ENCODE data around the gene HES6. TPM values are rescaled to one million over a fixed set of nuclear protein-coding genes. Genes with fewer than 3 reads are reported as not detected.
A peak's percentile ranks its signal among the peaks of the same experiment; 100 is the strongest.

The HES6 gene, protein sequence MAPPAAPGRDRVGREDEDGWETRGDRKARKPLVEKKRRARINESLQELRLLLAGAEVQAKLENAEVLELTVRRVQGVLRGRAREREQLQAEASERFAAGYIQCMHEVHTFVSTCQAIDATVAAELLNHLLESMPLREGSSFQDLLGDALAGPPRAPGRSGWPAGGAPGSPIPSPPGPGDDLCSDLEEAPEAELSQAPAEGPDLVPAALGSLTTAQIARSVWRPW
- 1 to 10 TPM; 4.5 to 9.0 (median 4.7) TPM for polyA plus RNA-seq (ENCODE audit: insufficient read length in 4 of 4)

DNA sequence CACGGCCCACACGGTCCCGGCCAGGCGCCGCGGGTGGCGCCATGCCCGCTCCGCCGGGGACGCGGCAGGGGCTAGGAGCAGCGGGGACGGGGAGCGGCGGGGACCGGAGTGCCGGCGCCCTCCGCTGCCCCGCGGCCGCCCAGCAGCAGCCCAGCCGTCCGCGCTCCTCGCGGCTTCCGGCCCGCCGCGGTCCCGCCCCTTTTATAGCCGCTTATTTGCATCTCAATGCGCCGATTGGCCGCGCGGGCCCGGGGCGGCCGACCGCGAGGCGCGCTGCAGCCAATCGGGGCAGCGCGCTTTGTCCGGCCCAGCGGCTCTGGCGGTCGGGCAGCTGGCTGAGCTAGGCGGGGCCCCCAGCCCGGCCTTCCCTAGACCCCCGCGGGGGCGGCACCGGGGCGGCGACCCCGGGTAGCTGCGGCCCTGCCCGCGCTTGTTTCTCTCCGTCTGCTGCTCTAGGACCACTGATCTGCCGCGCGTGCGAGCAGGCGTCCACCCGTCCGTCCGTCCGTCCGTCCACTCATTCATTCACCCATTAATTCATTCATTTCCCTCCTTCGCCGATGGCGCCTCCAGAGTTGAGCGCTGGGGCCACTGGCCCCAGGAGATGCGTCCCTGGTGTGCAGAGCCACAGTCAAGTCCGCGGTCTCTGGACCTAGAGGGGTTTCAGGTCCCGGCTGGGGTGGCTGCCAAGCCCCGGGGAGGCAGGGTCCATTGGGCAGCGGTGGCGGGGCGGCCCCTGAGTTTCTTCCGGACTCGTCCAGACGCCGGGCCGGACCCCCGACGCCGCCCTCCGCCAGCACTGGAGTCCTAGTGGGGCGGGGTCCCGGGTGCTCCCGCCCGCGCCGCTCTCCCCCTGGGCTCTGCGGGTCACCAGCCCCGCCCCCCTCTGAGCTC is at the start of gene HES6:
Gene HES6 (minus strand): TSS at position 176 of the 894 bp plus-strand sequence. CDS start 133 bp downstream, at position 43.
- DNase-seq (ENCODE audit: low read depth in 4 of 4, low spot score in 3 of 4) = peak in 3 of 4 donors; percentile 78 to 86 (median 84)

GRCh38 chr2:238289574-238289973 is 49.7 kb upstream of the HES6 start:
- DNase-seq (ENCODE audit: low read depth in 4 of 4, low spot score in 3 of 4) = no peak

GRCh38 chr2:238288650-238289573 is 49.1 kb upstream of the HES6 start:
- peak; percentile 96 to 98 (median 97) for DNase-seq (ENCODE audit: low read depth in 4 of 4, low spot score in 3 of 4)

DNA sequence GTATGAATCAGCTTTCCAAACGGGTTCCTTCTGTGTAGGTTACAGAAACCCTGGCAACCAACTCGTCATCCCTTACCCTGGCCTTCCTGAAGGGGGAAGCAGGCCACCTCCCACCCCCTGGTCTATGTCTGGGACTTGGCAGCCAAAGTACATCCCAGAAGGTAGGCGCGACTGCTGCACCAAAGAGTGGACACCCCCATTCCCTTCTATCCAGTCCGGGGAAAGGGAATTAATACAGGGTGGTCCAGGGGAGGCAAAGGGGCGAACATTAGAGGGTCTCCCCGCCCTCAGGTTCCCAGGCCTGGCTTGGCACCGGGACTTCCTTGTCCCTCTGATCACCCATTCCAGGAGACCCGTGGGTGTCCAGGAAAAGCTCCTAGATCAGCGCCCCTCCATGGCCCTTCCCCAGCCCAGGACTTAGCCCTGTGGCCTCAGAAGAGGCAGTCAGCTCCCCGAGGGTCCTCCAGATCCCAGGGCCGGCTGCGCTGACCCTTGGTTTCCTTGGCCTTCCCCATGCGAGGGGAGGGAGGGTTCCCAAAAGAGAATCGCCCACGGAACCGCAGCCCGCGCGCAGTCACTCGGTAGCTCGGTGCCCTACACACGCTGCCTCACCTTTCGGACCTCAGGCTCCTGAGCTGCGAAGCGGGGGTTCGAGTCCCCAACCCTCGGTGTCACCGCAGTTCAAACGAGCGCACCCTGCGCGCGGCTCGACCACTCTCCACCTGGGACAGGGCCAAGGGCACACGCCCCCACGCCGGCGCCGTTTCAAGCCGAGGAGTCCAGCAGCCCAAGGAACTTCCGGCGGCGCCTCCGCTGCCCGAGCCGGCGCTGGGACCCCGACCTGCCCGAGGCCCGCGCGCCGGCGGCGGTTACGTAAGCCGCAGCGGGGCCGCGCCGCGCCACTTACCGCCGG is 48.2 kb upstream of the HES6 start, which contains the start of gene PER2:
Gene PER2 (minus strand): TSS at position 874 of the 913 bp plus-strand sequence. CDS start 10,674 bp downstream, outside the sequence.
- DNase-seq (ENCODE audit: low read depth in 4 of 4, low spot score in 3 of 4) = no peak

GRCh38 chr2:238286987-238287736 is 47.3 kb upstream of the HES6 start:
- no peak for DNase-seq (ENCODE audit: low read depth in 4 of 4, low spot score in 3 of 4)

- DNase-seq (ENCODE audit: low read depth in 4 of 4, low spot score in 3 of 4) = no peak
Measured at GRCh38 chr2:238286551-238286950, 46.7 kb upstream of the HES6 start.

GRCh38 chr2:238286095-238286494 is 46.3 kb upstream of the HES6 start:
- no peak for DNase-seq (ENCODE audit: low read depth in 4 of 4, low spot score in 3 of 4)

- DNase-seq (ENCODE audit: low read depth in 4 of 4, low spot score in 3 of 4) = no peak
Measured at GRCh38 chr2:238285653-238286082, 45.8 kb upstream of the HES6 start.

GRCh38 chr2:238284802-238285515 is 45.1 kb upstream of the HES6 start:
- DNase-seq (ENCODE audit: low read depth in 4 of 4, low spot score in 3 of 4) = no peak

- no peak for DNase-seq (ENCODE audit: low read depth in 4 of 4, low spot score in 3 of 4)
Measured at GRCh38 chr2:238282861-238283738, 43.3 kb upstream of the HES6 start.

- DNase-seq (ENCODE audit: low read depth in 4 of 4, low spot score in 3 of 4) = no peak
Measured at GRCh38 chr2:238281826-238282480, 42.1 kb upstream of the HES6 start.

- DNase-seq (ENCODE audit: low read depth in 4 of 4, low spot score in 3 of 4) = no peak
Measured at GRCh38 chr2:238280083-238280825, 40.4 kb upstream of the HES6 start.

- no peak for DNase-seq (ENCODE audit: low read depth in 4 of 4, low spot score in 3 of 4)
Measured at GRCh38 chr2:238279324-238279682, 39.5 kb upstream of the HES6 start.

GRCh38 chr2:238278626-238279323 is 38.9 kb upstream of the HES6 start:
- DNase-seq (ENCODE audit: low read depth in 4 of 4, low spot score in 3 of 4) = no peak

- no peak for DNase-seq (ENCODE audit: low read depth in 4 of 4, low spot score in 3 of 4)
Measured at GRCh38 chr2:238277695-238278094, 37.9 kb upstream of the HES6 start.

All from left renal pelvis (tissue), 4 donors.